ENCODE results near the gene TUBB8B.
"Not testable (repeated sequence)": the region's sequence is repeated elsewhere in the genome, so short reads cannot be mapped to it uniquely, and the experiment has no call there.

Gene TUBB8B

GRCh38 chr18:11383-12274, 37.8 kb downstream of the TUBB8B start:
- DNase-seq = not testable (repeated sequence)

DNA sequence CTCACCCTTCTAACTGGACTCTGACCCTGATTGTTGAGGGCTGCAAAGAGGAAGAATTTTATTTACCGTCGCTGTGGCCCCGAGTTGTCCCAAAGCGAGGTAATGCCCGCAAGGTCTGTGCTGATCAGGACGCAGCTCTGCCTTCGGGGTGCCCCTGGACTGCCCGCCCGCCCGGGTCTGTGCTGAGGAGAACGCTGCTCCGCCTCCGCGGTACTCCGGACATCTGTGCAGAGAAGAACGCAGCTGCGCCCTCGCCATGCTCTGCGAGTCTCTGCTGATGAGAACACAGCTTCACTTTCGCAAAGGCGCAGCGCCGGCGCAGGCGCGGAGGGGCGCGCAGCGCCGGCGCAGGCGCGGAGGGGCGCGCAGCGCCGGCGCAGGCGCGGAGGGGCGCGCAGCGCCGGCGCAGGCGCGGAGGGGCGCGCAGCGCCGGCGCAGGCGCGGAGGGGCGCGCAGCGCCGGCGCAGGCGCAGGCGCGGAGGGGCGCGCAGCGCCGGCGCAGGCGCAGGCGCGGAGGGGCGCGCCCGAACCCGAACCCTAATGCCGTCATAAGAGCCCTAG, 38.7 kb downstream of the TUBB8B start:
- not testable (repeated sequence) for DNase-seq

DNA sequence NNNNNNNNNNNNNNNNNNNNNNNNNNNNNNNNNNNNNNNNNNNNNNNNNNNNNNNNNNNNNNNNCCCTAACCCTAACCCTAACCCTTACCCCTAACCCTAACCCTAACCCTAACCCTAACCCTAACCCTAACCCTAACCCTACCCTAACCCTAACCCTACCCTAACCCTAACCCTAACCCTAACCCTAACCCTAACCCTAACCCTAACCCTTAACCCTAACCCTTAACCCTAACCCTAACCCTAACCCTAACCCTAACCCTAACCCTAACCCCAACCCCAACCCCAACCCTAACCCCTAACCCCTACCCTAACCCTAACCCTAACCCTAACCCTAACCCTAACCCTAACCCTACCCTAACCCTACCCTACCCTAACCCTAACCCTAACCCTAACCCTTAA, 39.5 kb downstream of the TUBB8B start:
- not testable (repeated sequence) for DNase-seq
